Measurements from ENCODE around the gene RGS17. TPM values are rescaled to one million over a fixed set of nuclear protein-coding genes. Genes with fewer than 3 reads are reported as not detected.

The RGS17 gene
- total and polyA plus RNA-seq, 2 of the 13 experiments (the other 11 are each of a cell fraction or from before 2014, with no cell fraction given), result 0.04 TPM; not detected in 1

- TF ChIP-seq NRL (CRISPR knock-in tag; IDR thresholded peaks at IDR 0.05; ENCODE audit: borderline replicate concordance), result no peak; the same call in 1 of the 2 replicates
- TF ChIP-seq TBP (CRISPR knock-in tag; IDR thresholded peaks at IDR 0.05), result no peak
- TF ChIP-seq MYPOP (CRISPR knock-in tag; IDR thresholded peaks at IDR 0.05), result no peak
- TF ChIP-seq SMARCC2 (IDR thresholded peaks at IDR 0.05), result no peak
- no peak for TF ChIP-seq MBD4 (IDR thresholded peaks at IDR 0.05; ENCODE audit: borderline replicate concordance, low read length)
- no peak for TF ChIP-seq SMC3 (IDR thresholded peaks at IDR 0.05; ENCODE audit: low read length)
- no peak for TF ChIP-seq ZNF432 (CRISPR knock-in tag; IDR thresholded peaks at IDR 0.05; ENCODE audit: borderline replicate concordance)
- TF ChIP-seq ZNF382 (CRISPR knock-in tag; IDR thresholded peaks at IDR 0.05; ENCODE audit: borderline replicate concordance), result no peak
- TF ChIP-seq ZNF709 (CRISPR knock-in tag; IDR thresholded peaks at IDR 0.05), result peak; percentile 83
- no peak for TF ChIP-seq HDAC2 (CRISPR knock-in tag; IDR thresholded peaks at IDR 0.05)
- no peak; the same call in 1 of the 2 replicates for TF ChIP-seq HNF1B (CRISPR knock-in tag; IDR thresholded peaks at IDR 0.05)
- no peak for TF ChIP-seq ZNF343 (CRISPR knock-in tag; IDR thresholded peaks at IDR 0.05)
- TF ChIP-seq ZNF33A (CRISPR knock-in tag; IDR thresholded peaks at IDR 0.05; ENCODE audit: borderline replicate concordance), result peak; percentile 97; the same call in 1 of the 2 replicates
- no peak for TF ChIP-seq ZFP36L2 (CRISPR knock-in tag; IDR thresholded peaks at IDR 0.05)
- no peak; the same call in 1 of the 2 replicates for TF ChIP-seq ZNF256 (CRISPR knock-in tag; conservative IDR thresholded peaks at IDR 0.05)
- TF ChIP-seq FOXP1 (IDR thresholded peaks at IDR 0.05), result no peak
- no peak for TF ChIP-seq FOXP1 (CRISPR knock-in tag; IDR thresholded peaks at IDR 0.05)
- TF ChIP-seq ZNF597 (CRISPR knock-in tag; IDR thresholded peaks at IDR 0.05), result no peak
- no peak for TF ChIP-seq FOXA1 (IDR thresholded peaks at IDR 0.05)
- TF ChIP-seq FOXA1 (CRISPR knock-in tag; IDR thresholded peaks at IDR 0.05), result no peak
- no peak for TF ChIP-seq ZNF354B (CRISPR knock-in tag; IDR thresholded peaks at IDR 0.05)
- TF ChIP-seq MEF2D (CRISPR knock-in tag; IDR thresholded peaks at IDR 0.05), result no peak
- TF ChIP-seq ZNF431 (CRISPR knock-in tag; IDR thresholded peaks at IDR 0.05; ENCODE audit: borderline replicate concordance, low read depth), result no peak
- no peak for TF ChIP-seq ATAD3A (CRISPR knock-in tag; IDR thresholded peaks at IDR 0.05)
These were observed 147.2 kb downstream of the RGS17 start (continued) for GRCh38 chr6:152983637-152984512.
